IMR-90 (cell line): ENCODE measurements around the gene USP35. TPM values are rescaled to one million over a fixed set of nuclear protein-coding genes. Genes with fewer than 3 reads are reported as not detected.

ENCODE experiments used
- ATAC-seq: fragments of 200-7000 bp; cut with Tn5 transposase; 2 replicates; pipeline ENCODE4 v1.9.1; 2020; ENCODE audit warnings: low read depth, mild to moderate bottlenecking, moderate library complexity
- BruUV-seq: library from RNA; stranded (reverse); fragments of 400-500 nt; replicated peaks from 2 replicates; lab custom pipeline; 2021; lab: Mats Ljungman, UMichigan
- CTCF ChIA-PET: fragments of 300-600 bp; formaldehyde crosslinking; extraction: SDS; loops from one replicate; lab custom pipeline; 2021; ENCODE audit warnings: antibody characterized with exemption; lab: Yijun Ruan, JAX
- POLR2A ChIA-PET: fragments of 300-600 bp; sonication (Branson Sonifier 250); formaldehyde crosslinking; loops from one replicate; lab custom pipeline; 2022; ENCODE audit warnings: antibody characterized with exemption; ENCODE audit not compliant: unreplicated experiment; lab: Charles Lee
- DNase-seq: peaks from one replicate; pipeline ENCODE4 v3.0.0; 2013
- H2AFZ ChIP-seq: replicated peaks from 2 replicates; pipeline ENCODE3; 2013; ENCODE audit warnings: low read length, mild to moderate bottlenecking; ENCODE audit not compliant: poor library complexity
- H2AK5ac ChIP-seq: 2 replicates; pipeline ENCODE4 v1.6.1; 2013; ENCODE audit warnings: low read depth, low read length, inconsistent platforms
- H2AK9ac ChIP-seq: replicated peaks from 2 replicates; pipeline ENCODE3; 2013; ENCODE audit warnings: mild to moderate bottlenecking, low read depth, low read length, moderate library complexity; ENCODE audit not compliant: poor library complexity
- H2BK120ac ChIP-seq: 2 replicates; pipeline ENCODE4 v1.6.1; 2013; ENCODE audit warnings: low read depth, low read length, inconsistent platforms
- H2BK15ac ChIP-seq: 3 replicates; pipeline ENCODE4 v1.6.1; 2013; ENCODE audit warnings: low read depth, low read length, inconsistent platforms
- H2BK20ac ChIP-seq: 2 replicates; pipeline ENCODE4 v1.6.1; 2013; ENCODE audit warnings: low read depth, mild to moderate bottlenecking, inconsistent platforms, low read length, moderate library complexity
- H2BK5ac ChIP-seq: 2 replicates; pipeline ENCODE4 v1.6.1; 2013; ENCODE audit warnings: mild to moderate bottlenecking, low read depth, low read length, inconsistent platforms; ENCODE audit not compliant: poor library complexity, severe bottlenecking
- H3K14ac ChIP-seq: replicated peaks from 2 replicates; pipeline ENCODE4 v1.6.1; 2013; ENCODE audit warnings: low read depth, low read length, inconsistent platforms
- H3K18ac ChIP-seq: 2 replicates; pipeline ENCODE4 v1.6.1; 2013; ENCODE audit warnings: low read depth, low read length, control low read depth
- H3K23ac ChIP-seq: 2 replicates; pipeline ENCODE4 v1.6.1; 2013; ENCODE audit warnings: low read depth, low read length, inconsistent platforms
- H3K27ac ChIP-seq: 2 replicates; pipeline ENCODE4 v1.5.1; 2013; ENCODE audit warnings: mild to moderate bottlenecking, control low read depth, low read length; ENCODE audit not compliant: insufficient read depth
- H3K27me3 ChIP-seq: 2 replicates; pipeline ENCODE4 v1.6.1; 2013; ENCODE audit warnings: low read length; ENCODE audit not compliant: control insufficient read depth, insufficient read depth
- H3K36me3 ChIP-seq: 2 replicates; pipeline ENCODE4 v1.6.1; 2013; ENCODE audit warnings: low read length, mixed read lengths; ENCODE audit not compliant: control insufficient read depth, insufficient read depth
- H3K4ac ChIP-seq: 2 replicates; pipeline ENCODE4 v1.6.1; 2013; ENCODE audit warnings: low read depth, low read length, inconsistent platforms
- H3K4me1 ChIP-seq: 2 replicates; pipeline ENCODE4 v1.6.1; 2013; ENCODE audit warnings: low read length, mixed read lengths; ENCODE audit not compliant: control insufficient read depth, insufficient read depth
- H3K4me2 ChIP-seq: 2 replicates; pipeline ENCODE4 v1.6.1; 2013; ENCODE audit warnings: low read depth, mild to moderate bottlenecking, control low read depth, low read length, moderate library complexity
- H3K4me3 ChIP-seq: 2 replicates; pipeline ENCODE4 v1.5.1; 2013; ENCODE audit warnings: low read depth, mild to moderate bottlenecking, control low read depth, low read length, moderate library complexity; ENCODE audit not compliant: insufficient read depth
- H3K56ac ChIP-seq: 2 replicates; pipeline ENCODE4 v1.6.1; 2013; ENCODE audit warnings: low read length, inconsistent platforms; ENCODE audit not compliant: insufficient read depth; ENCODE audit errors: extremely low read depth
- H3K79me1 ChIP-seq, 2 experiments: 2 replicates each; pipeline ENCODE4 v1.6.1; 2013; ENCODE audit warnings: low read length in 2 of 2, inconsistent platforms in 1 of 2, low read depth in 1 of 2
- H3K9ac ChIP-seq: 2 replicates; pipeline ENCODE4 v1.6.1; 2013; ENCODE audit warnings: low read depth, low read length, control low read depth
- H3K9me1 ChIP-seq: 2 replicates; pipeline ENCODE4 v1.6.1; 2013; ENCODE audit warnings: low read length, inconsistent platforms; ENCODE audit not compliant: insufficient read depth
- H3K9me3 ChIP-seq: 2 replicates; pipeline ENCODE4 v1.6.1; 2013; ENCODE audit warnings: low read length; ENCODE audit not compliant: control insufficient read depth, insufficient read depth
- H4K20me1 ChIP-seq: 2 replicates; pipeline ENCODE4 v1.6.1; 2013; ENCODE audit warnings: low read length, inconsistent platforms; ENCODE audit not compliant: insufficient read depth
- H4K5ac ChIP-seq: 2 replicates; pipeline ENCODE4 v1.6.1; 2013; ENCODE audit warnings: mild to moderate bottlenecking, low read depth, low read length, control low read depth
- H4K8ac ChIP-seq, 2 experiments: 2 replicates each; pipeline ENCODE4 v1.6.1; 2013; ENCODE audit warnings: low read depth in 2 of 2, low read length in 2 of 2, control low read depth in 1 of 2, inconsistent platforms in 1 of 2
- H4K91ac ChIP-seq: 2 replicates; pipeline ENCODE4 v1.6.1; 2013; ENCODE audit warnings: low read depth, low read length, inconsistent platforms; ENCODE audit not compliant: insufficient read depth
- BHLHE40 ChIP-seq: fragments of 150-350 bp; IDR thresholded peaks from 2 replicates; pipeline ENCODE4 v1.6.1; 2016; ENCODE audit warnings: mild to moderate bottlenecking, low read depth, low read length
- CEBPB ChIP-seq: IDR thresholded peaks from 2 replicates; pipeline ENCODE4 v1.6.1; 2012; ENCODE audit warnings: low read depth, low read length, improper control_type of control experiment
- CHD1 ChIP-seq: IDR thresholded peaks from 2 replicates; pipeline ENCODE4 v1.6.1; 2012; ENCODE audit warnings: low read depth, low read length, improper control_type of control experiment
- FOS ChIP-seq: fragments of 150-350 bp; IDR thresholded peaks from 2 replicates; pipeline ENCODE4 v1.6.1; 2016; ENCODE audit warnings: low read depth, low read length
- MAFK ChIP-seq: IDR thresholded peaks from 2 replicates; pipeline ENCODE4 v1.6.1; 2012; ENCODE audit warnings: low read depth, low read length, improper control_type of control experiment
- MAZ ChIP-seq: IDR thresholded peaks from 2 replicates; pipeline ENCODE4 v1.6.1; 2012; ENCODE audit warnings: low read depth, mild to moderate bottlenecking, low read length, improper control_type of control experiment, moderate library complexity, borderline replicate concordance
- MXI1 ChIP-seq: IDR thresholded peaks from 2 replicates; pipeline ENCODE4 v1.6.1; 2012; ENCODE audit warnings: low read depth, mild to moderate bottlenecking, low read length, moderate library complexity, borderline replicate concordance
- NFE2L2 ChIP-seq: fragments of 150-350 bp; IDR thresholded peaks from 2 replicates; pipeline ENCODE4 v1.6.1; 2016; ENCODE audit warnings: low read depth, mild to moderate bottlenecking, low read length
- POLR2A ChIP-seq: IDR thresholded peaks from 2 replicates; pipeline ENCODE4 v1.6.1; 2012; ENCODE audit warnings: mild to moderate bottlenecking, low read depth, low read length
- RAD21 ChIP-seq: IDR thresholded peaks from 2 replicates; pipeline ENCODE4 v1.6.1; 2012; ENCODE audit warnings: low read length, improper control_type of control experiment
- RFX5 ChIP-seq: IDR thresholded peaks from 2 replicates; pipeline ENCODE4 v1.8.0; 2012; ENCODE audit warnings: low read depth, mild to moderate bottlenecking, low read length, moderate library complexity
- SMC3 ChIP-seq: fragments of 150-350 bp; IDR thresholded peaks from 2 replicates; pipeline ENCODE4 v1.6.1; 2016; ENCODE audit warnings: low read depth, mild to moderate bottlenecking, antibody characterized with exemption, low read length, moderate library complexity
- WGBS, 2 experiments: methylation state at CpG; one replicate each; pipeline versions ENCODE4 v1.1.5 to v1.1.7; 2013; ENCODE audit warnings: missing lambda C conversion rate in 2 of 2; ENCODE audit not compliant: insufficient read length in 1 of 2; ENCODE audit errors: extremely low coverage in 2 of 2; 5-methylcytosine and 5-hydroxymethylcytosine counted together
- dilution Hi-C: fragments of 300-500 bp; cut with HindIII; formaldehyde crosslinking; loops from one replicate; pipeline ENCODE4 v1.14.3; 2018; ENCODE audit warnings: low sequenced_read_pairs; ENCODE audit not compliant: unreplicated experiment
- in situ Hi-C: fragments of 300-500 bp; cut with MboI; formaldehyde crosslinking; loops from 3 replicates; pipeline ENCODE4 v1.14.3; 2019; ENCODE audit warnings: low sequenced_read_pairs, inconsistent platforms, mixed read lengths
- intact Hi-C: fragments of 100-400 bp; cut with micrococcal nuclease; formaldehyde crosslinking; loops from 2 replicates; pipeline ENCODE4 v1.10.0; 2022
- polyA plus RNA-seq, 3 experiments: library from polyadenylated mRNA; depleted of rRNA; stranded (reverse); fragments of >200 nt; gene quantifications; 2 replicates each; pipeline ENCODE4 v1.2.3, GENCODE V29; 2012; ENCODE audit warnings: low replicate concordance in 1 of 3
- total RNA-seq: library from RNA; depleted of rRNA; stranded (reverse); fragments of >200 nt; gene quantifications from 2 replicates; pipeline ENCODE4 v1.2.3, GENCODE V29; 2012
- TF ChIP-seq, protein P1 (sequence below): fragments of 150-350 bp; IDR thresholded peaks from 2 replicates; pipeline ENCODE4 v1.6.1; 2017; ENCODE audit warnings: mild to moderate bottlenecking, antibody characterized with exemption, low read length, low read depth
- TF ChIP-seq, protein P2 (sequence below): conservative IDR thresholded peaks from 2 replicates; pipeline ENCODE4 v1.5.1; 2012; ENCODE audit warnings: mild to moderate bottlenecking, low read depth, low read length, improper control_type of control experiment

Gene USP35
- total and polyA plus RNA-seq, 2 of the 4 experiments (the other 2 are of a cell fraction): 2.7 to 11.3 TPM

DNA sequence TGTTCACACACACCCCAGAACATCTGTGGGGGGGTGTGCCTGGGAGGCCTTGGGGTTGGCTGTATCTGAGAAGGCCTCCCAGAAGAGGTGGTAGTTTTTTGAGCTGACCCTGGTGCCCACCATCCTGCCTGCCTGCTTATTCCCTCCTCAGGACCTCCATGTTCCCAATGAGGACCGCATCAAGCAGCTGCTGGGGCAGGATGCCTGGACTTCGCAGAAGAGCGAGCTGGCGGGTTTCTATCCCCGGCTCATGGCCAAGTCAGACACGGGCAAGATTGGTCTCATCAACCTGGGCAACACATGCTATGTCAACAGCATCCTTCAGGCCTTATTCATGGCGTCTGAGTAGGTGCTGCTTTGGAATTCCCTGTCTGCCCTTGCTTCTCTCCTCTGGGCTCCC, 17.0 kb downstream of the USP35 start:
- Histone ChIP-seq H4K5ac (no peak overlapping the region), H4K8ac (no peak overlapping the region), H3K14ac (no peak overlapping the region), H3K36me3 (peaks cover 56% of the 10 kb centered on the region), H2AK9ac (no peak overlapping the region), H3K18ac (no peak overlapping the region), H3K4me2 (no peak overlapping the region), H4K91ac (no peak overlapping the region), H3K56ac (no peak overlapping the region), H3K4ac (no peak overlapping the region), H3K27me3 (no peaks in the 10 kb centered on the region), H3K27ac (no peak overlapping the region), H4K20me1 (peaks cover 6% of the 10 kb centered on the region), H2AFZ (no peak overlapping the region), H3K9me3 (no peaks in the 10 kb centered on the region), H2BK15ac (no peak overlapping the region), H2BK120ac (no peak overlapping the region), H3K23ac (no peak overlapping the region), H3K9me1 (peaks cover 12% of the 10 kb centered on the region), H2AK5ac (no peak overlapping the region), H3K9ac (no peak overlapping the region), H3K79me1 (peaks cover 6 to 28% of the 10 kb centered on the region in 2 experiments), H3K4me3 (no peak overlapping the region), H2BK5ac (no peak overlapping the region), H3K4me1 (peaks cover 11% of the 10 kb centered on the region; the same call in 1 of the 2 replicates), H2BK20ac (no peak overlapping the region)
- no TSS peak for BruUV-seq
- TF ChIP-seq, protein P1, sequence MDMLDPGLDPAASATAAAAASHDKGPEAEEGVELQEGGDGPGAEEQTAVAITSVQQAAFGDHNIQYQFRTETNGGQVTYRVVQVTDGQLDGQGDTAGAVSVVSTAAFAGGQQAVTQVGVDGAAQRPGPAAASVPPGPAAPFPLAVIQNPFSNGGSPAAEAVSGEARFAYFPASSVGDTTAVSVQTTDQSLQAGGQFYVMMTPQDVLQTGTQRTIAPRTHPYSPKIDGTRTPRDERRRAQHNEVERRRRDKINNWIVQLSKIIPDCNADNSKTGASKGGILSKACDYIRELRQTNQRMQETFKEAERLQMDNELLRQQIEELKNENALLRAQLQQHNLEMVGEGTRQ: no peak
- TF ChIP-seq MAFK (no peak), NFE2L2 (no peak), MAZ (no peak), SMC3 (no peak), CEBPB (no peak), BHLHE40 (no peak), RFX5 (no peak), POLR2A (no peak), FOS (no peak), CHD1 (no peak), RAD21 (no peak), MXI1 (no peak)
- TF ChIP-seq, protein P2, sequence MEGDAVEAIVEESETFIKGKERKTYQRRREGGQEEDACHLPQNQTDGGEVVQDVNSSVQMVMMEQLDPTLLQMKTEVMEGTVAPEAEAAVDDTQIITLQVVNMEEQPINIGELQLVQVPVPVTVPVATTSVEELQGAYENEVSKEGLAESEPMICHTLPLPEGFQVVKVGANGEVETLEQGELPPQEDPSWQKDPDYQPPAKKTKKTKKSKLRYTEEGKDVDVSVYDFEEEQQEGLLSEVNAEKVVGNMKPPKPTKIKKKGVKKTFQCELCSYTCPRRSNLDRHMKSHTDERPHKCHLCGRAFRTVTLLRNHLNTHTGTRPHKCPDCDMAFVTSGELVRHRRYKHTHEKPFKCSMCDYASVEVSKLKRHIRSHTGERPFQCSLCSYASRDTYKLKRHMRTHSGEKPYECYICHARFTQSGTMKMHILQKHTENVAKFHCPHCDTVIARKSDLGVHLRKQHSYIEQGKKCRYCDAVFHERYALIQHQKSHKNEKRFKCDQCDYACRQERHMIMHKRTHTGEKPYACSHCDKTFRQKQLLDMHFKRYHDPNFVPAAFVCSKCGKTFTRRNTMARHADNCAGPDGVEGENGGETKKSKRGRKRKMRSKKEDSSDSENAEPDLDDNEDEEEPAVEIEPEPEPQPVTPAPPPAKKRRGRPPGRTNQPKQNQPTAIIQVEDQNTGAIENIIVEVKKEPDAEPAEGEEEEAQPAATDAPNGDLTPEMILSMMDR: no peak
- DNase-seq: no peak
- in situ Hi-C loops: no loop called here
- ChIA-PET CTCF (no interaction called here), POLR2A (no interaction called here)
- ATAC-seq: no peak
- intact Hi-C loops: no loop called here
- WGBS, 2 experiments: 100% methylated on average over 2 of the region's 7 CpGs; no CpG with 5 or more reads in 1 of the 2 experiments
- dilution Hi-C loops: no loop called here
